SK-N-SH treated with all-trans-retinoic acid at 6 μM for 48 hours (cell line): ENCODE results near the gene DNM1.

Source experiments
- ARNTL ChIP-seq: fragments of 450-650 bp; formaldehyde crosslinking; IDR thresholded peaks from 2 replicates; pipeline ENCODE4 v1.5.0; 2020; ENCODE audit warnings: low read depth, mild to moderate bottlenecking, moderate library complexity, borderline replicate concordance
- ESRRG ChIP-seq: fragments of 250-450 bp; sonication (Bioruptor Pico); IDR thresholded peaks from 2 replicates; pipeline ENCODE4 v1.6.1; 2021; ENCODE audit warnings: mild to moderate bottlenecking
- OSR1 ChIP-seq: fragments of 250-450 bp; sonication (Bioruptor Pico); IDR thresholded peaks from 2 replicates; pipeline ENCODE4 v1.8.0; 2022; ENCODE audit warnings: moderate library complexity, mild to moderate bottlenecking, inconsistent platforms
- PATZ1 ChIP-seq: fragments of 250-450 bp; sonication (Bioruptor Pico); IDR thresholded peaks from 2 replicates; pipeline ENCODE4 v1.8.0; 2020; ENCODE audit warnings: mild to moderate bottlenecking, moderate library complexity, borderline replicate concordance
- ZFP3 ChIP-seq: fragments of 250-450 bp; sonication (Bioruptor Pico); IDR thresholded peaks from 2 replicates; pipeline ENCODE4 v1.5.0; 2020; ENCODE audit warnings: mild to moderate bottlenecking, moderate library complexity
- ZNF70 ChIP-seq: fragments of 450-650 bp; formaldehyde crosslinking; IDR thresholded peaks from 2 replicates; pipeline ENCODE4 v1.5.0; 2020; ENCODE audit warnings: mild to moderate bottlenecking, moderate library complexity
- ZNF8 ChIP-seq: fragments of 450-650 bp; formaldehyde crosslinking; IDR thresholded peaks from 2 replicates; pipeline ENCODE4 v1.5.0; 2020; ENCODE audit warnings: mild to moderate bottlenecking, moderate library complexity
- TF ChIP-seq, protein P1 (sequence below): fragments of 250-450 bp; sonication (Bioruptor Pico); IDR thresholded peaks from 2 replicates; pipeline ENCODE4 v1.5.1; 2021; ENCODE audit warnings: mild to moderate bottlenecking, moderate library complexity

GRCh38 chr9:128296340-128297220, 93.4 kb downstream of the DNM1 start:
- TF ChIP-seq ZFP3 (CRISPR knock-in tag) = no peak
- TF ChIP-seq OSR1 (CRISPR knock-in tag) = no peak
- no peak for TF ChIP-seq ARNTL
- TF ChIP-seq PATZ1 = no peak
- no peak for TF ChIP-seq ZNF8
- TF ChIP-seq ZNF70 (CRISPR knock-in tag) = no peak
- TF ChIP-seq, protein P1, sequence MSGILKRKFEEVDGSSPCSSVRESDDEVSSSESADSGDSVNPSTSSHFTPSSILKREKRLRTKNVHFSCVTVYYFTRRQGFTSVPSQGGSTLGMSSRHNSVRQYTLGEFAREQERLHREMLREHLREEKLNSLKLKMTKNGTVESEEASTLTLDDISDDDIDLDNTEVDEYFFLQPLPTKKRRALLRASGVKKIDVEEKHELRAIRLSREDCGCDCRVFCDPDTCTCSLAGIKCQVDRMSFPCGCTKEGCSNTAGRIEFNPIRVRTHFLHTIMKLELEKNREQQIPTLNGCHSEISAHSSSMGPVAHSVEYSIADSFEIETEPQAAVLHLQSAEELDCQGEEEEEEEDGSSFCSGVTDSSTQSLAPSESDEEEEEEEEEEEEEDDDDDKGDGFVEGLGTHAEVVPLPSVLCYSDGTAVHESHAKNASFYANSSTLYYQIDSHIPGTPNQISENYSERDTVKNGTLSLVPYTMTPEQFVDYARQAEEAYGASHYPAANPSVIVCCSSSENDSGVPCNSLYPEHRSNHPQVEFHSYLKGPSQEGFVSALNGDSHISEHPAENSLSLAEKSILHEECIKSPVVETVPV (CRISPR knock-in tag) = no peak
- no peak for TF ChIP-seq ESRRG (CRISPR knock-in tag)
